GM12891 (cell line): ENCODE results near the gene IFNG.

Experiments
- PAX5 ChIP-seq: IDR thresholded peaks from 2 replicates; pipeline ENCODE4 v1.6.1; 2011; ENCODE audit warnings: low read length, moderate library complexity, mild to moderate bottlenecking; ENCODE audit not compliant: insufficient read depth, severe bottlenecking
- POLR2A ChIP-seq: IDR thresholded peaks from 2 replicates; pipeline ENCODE4 v1.6.1; 2011; ENCODE audit warnings: low read depth, low read length, control low read depth
- POU2F2 ChIP-seq: IDR thresholded peaks from 2 replicates; pipeline ENCODE4 v1.6.1; 2011; ENCODE audit warnings: low read depth, mild to moderate bottlenecking, control low read depth, low read length, moderate library complexity
- SPI1 ChIP-seq: IDR thresholded peaks from 2 replicates; pipeline ENCODE4 v1.6.1; 2011; ENCODE audit warnings: low read depth, low read length, control low read depth

DNA sequence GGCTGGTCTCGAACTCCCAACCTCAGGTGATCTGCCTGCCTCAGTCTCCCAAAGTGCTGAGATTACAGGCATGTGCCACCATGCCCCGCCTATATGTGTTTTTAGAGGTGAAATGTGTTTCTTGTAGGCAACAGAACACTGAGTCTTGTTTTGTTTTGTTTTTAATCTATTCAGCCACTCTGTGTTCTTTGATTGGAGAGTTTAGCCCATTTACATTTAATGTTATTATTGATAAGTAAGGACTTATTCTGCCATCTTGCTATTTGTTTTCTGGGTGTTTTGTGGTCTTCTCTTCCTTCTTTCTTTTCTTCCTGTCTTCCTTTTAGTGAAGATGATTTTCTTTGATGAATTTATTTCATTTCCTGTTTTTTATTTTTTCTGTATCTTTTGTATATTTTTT lies 29.6 kb downstream of the IFNG start:
- TF ChIP-seq POLR2A (no peak), SPI1 (no peak), PAX5 (no peak), POU2F2 (no peak)
